Stimulated activated CD8-positive, alpha-beta memory T cell treated with anti-CD3 and anti-CD28 coated beads, Interleukin-4, amount 100 ng/mL, for 48 hours (primary cell): ENCODE data around the gene HES7.

Experiments used
- DNase-seq: peaks from one replicate; pipeline ENCODE4 v3.0.0-alpha.2; 2020

The HES7 gene

GRCh38 chr17:8154608-8155155 lies 30.8 kb upstream of the HES7 start:
- no peak for DNase-seq

GRCh38 chr17:8153957-8154607 lies 30.2 kb upstream of the HES7 start:
- DNase-seq, result peak; percentile 96

GRCh38 chr17:8153525-8153956 lies 29.6 kb upstream of the HES7 start:
- DNase-seq, result peak; percentile 77

- no peak for DNase-seq
Observed at GRCh38 chr17:8153031-8153451, 29.1 kb upstream of the HES7 start.

GRCh38 chr17:8152112-8152775 lies 28.3 kb upstream of the HES7 start, which contains the start of gene PER1:
Gene PER1, minus strand, starts transcription at chr17:8152404. Its CDS starts 1,698 bp downstream, at chr17:8150706.
- peak; percentile 94 for DNase-seq

GRCh38 chr17:8151641-8152111 lies 27.8 kb upstream of the HES7 start:
- DNase-seq, result peak; percentile 65

- DNase-seq, result peak; percentile 92
Observed at GRCh38 chr17:8151120-8151640, 27.3 kb upstream of the HES7 start.

GRCh38 chr17:8150194-8151119 lies 26.6 kb upstream of the HES7 start:
- no peak for DNase-seq

GRCh38 chr17:8149419-8150193 lies 25.7 kb upstream of the HES7 start:
- DNase-seq, result no peak

GRCh38 chr17:8148560-8148959 lies 24.7 kb upstream of the HES7 start:
- no peak for DNase-seq

GRCh38 chr17:8147805-8148404 lies 24.0 kb upstream of the HES7 start:
- no peak for DNase-seq

GRCh38 chr17:8147141-8147804 lies 23.4 kb upstream of the HES7 start:
- no peak for DNase-seq

GRCh38 chr17:8146381-8147140 lies 22.7 kb upstream of the HES7 start:
- no peak for DNase-seq

- no peak for DNase-seq
Observed at GRCh38 chr17:8145811-8146210, 21.9 kb upstream of the HES7 start.

GRCh38 chr17:8144401-8145231 lies 20.7 kb upstream of the HES7 start:
- no peak for DNase-seq

GRCh38 chr17:8143581-8144400 lies 19.9 kb upstream of the HES7 start:
- no peak for DNase-seq

- DNase-seq, result no peak
Observed at GRCh38 chr17:8142887-8143580, 19.1 kb upstream of the HES7 start.
